Measurements from ENCODE around the gene GABRG3. TPM values are rescaled to one million over a fixed set of nuclear protein-coding genes. Genes with fewer than 3 reads are reported as not detected.

Gene GABRG3
- polyA plus RNA-seq, 1 experiment: not detected

DNA sequence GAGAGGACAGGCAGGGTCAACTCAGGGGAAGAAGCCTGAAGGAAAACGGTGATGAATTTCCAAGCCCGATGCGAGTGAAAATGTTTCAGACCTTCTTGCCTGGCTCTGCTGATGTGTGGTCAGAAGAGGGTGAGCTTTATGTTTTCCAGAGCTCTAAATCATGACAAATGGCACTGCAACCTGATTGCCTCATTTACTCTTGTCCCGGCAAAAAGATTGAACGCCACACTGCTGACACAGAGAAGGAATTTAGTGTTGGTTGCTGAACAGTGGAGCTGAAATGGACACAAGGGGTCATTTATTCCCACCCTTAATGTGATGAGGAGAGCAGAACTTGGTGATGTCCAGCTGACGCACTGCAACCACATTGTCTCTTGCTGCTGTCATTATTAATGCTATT is 36.1 kb upstream of the GABRG3 start:
- POLR2A ChIA-PET: no interaction called here

DNA sequence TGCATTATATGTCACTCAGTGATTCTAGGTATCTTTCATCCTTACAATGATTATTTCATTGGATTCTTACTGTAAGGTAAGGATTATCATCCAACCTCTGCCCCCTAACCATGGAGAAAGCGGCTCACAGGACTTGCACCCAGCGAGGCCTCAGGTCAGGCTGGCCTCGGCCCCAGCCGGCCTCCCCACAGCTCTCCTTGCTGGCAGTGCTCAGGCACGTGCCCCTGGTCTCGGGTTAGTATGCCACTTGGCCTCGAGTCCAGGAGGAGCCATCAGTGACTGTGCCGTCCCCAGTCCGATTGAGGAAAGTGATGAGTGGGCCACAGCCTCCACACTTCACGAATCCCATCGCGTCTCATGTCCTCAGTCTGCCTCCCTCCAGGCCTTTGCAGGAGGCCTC is 35.7 kb upstream of the GABRG3 start:
- Histone ChIP-seq H3K4me3 (ENCODE audit: low read depth, low read length) (no peak overlapping the region), H3K27me3 (ENCODE audit: control insufficient read depth, insufficient read depth, low read length) (no peaks in the 10 kb centered on the region), H3K36me3 (ENCODE audit: control insufficient read depth, insufficient read depth, low read length) (no peaks in the 10 kb centered on the region)
- POLR2A ChIA-PET: no interaction called here
- DNase-seq (ENCODE audit: low read depth): no peak
- CTCF ChIA-PET: no interaction called here
- no peak for TF ChIP-seq CTCF (IDR thresholded peaks at IDR 0.05; ENCODE audit: insufficient read depth, low read depth, low read length)

More for the DNA sequence above, 36.1 kb upstream of the GABRG3 start:
- Histone ChIP-seq H3K27me3 (ENCODE audit: control insufficient read depth, insufficient read depth, low read length) (no peaks in the 10 kb centered on the region), H3K4me3 (ENCODE audit: low read depth, low read length) (no peak overlapping the region), H3K36me3 (ENCODE audit: control insufficient read depth, insufficient read depth, low read length) (no peaks in the 10 kb centered on the region)
- CTCF ChIA-PET: no interaction called here
- no peak for DNase-seq (ENCODE audit: low read depth)
- TF ChIP-seq CTCF (IDR thresholded peaks at IDR 0.05; ENCODE audit: insufficient read depth, low read depth, low read length): no peak

GRCh38 chr15:26936502-26936901 is 34.5 kb upstream of the GABRG3 start:
- no peak for DNase-seq (ENCODE audit: low read depth)
- H3K27me3 ChIP-seq (ENCODE audit: control insufficient read depth, insufficient read depth, low read length): no peaks in the 10 kb centered on the region
- ChIA-PET POLR2A (no interaction called here), CTCF (no interaction called here)
- no peak overlapping the region for H3K4me3 ChIP-seq (ENCODE audit: low read depth, low read length)
- no peaks in the 10 kb centered on the region for H3K36me3 ChIP-seq (ENCODE audit: control insufficient read depth, insufficient read depth, low read length)
- no peak for TF ChIP-seq CTCF (IDR thresholded peaks at IDR 0.05; ENCODE audit: insufficient read depth, low read depth, low read length)

GRCh38 chr15:26937134-26937533 is 33.8 kb upstream of the GABRG3 start:
- POLR2A ChIA-PET: no interaction called here
- DNase-seq (ENCODE audit: low read depth): no peak
- H3K36me3 ChIP-seq (ENCODE audit: control insufficient read depth, insufficient read depth, low read length): no peaks in the 10 kb centered on the region
- H3K4me3 ChIP-seq (ENCODE audit: low read depth, low read length): no peak overlapping the region
- no peak for TF ChIP-seq CTCF (IDR thresholded peaks at IDR 0.05; ENCODE audit: insufficient read depth, low read depth, low read length)
- H3K27me3 ChIP-seq (ENCODE audit: control insufficient read depth, insufficient read depth, low read length): no peaks in the 10 kb centered on the region
- CTCF ChIA-PET: interaction anchor here (0.5 kb wide), 1 partner anchor 516 kb away, joined by 3 read pairs; no protein-coding TSS in a partner anchor

- Histone ChIP-seq H3K36me3 (ENCODE audit: control insufficient read depth, insufficient read depth, low read length) (no peaks in the 10 kb centered on the region), H3K27me3 (ENCODE audit: control insufficient read depth, insufficient read depth, low read length) (no peaks in the 10 kb centered on the region), H3K4me3 (ENCODE audit: low read depth, low read length) (no peak overlapping the region)
- DNase-seq (ENCODE audit: low read depth): no peak
- POLR2A ChIA-PET: no interaction called here
- CTCF ChIA-PET: no interaction called here
- TF ChIP-seq CTCF (IDR thresholded peaks at IDR 0.05; ENCODE audit: insufficient read depth, low read depth, low read length): no peak
These were observed 31.6 kb upstream of the GABRG3 start for GRCh38 chr15:26939398-26939797.

Measured in BJ (cell line).